HFF-Myc (cell line): ENCODE data around the gene NBAS.

Experiments
- DNase-seq: peaks from one replicate; pipeline ENCODE4 v3.0.0-alpha.2; 2011; ENCODE audit warnings: low read depth; ENCODE audit errors: extremely low read depth
- H3K4me3 ChIP-seq: replicated peaks from 2 replicates; pipeline ENCODE4 v1.5.1; 2011; ENCODE audit warnings: low read depth, mild to moderate bottlenecking, control low read depth, low read length
- TF ChIP-seq, protein P1 (sequence below): IDR thresholded peaks from 2 replicates; pipeline ENCODE4 v1.5.1; 2012; ENCODE audit warnings: mild to moderate bottlenecking, low read depth, low read length, control low read depth; ENCODE audit errors: missing control alignments

Gene NBAS

DNA sequence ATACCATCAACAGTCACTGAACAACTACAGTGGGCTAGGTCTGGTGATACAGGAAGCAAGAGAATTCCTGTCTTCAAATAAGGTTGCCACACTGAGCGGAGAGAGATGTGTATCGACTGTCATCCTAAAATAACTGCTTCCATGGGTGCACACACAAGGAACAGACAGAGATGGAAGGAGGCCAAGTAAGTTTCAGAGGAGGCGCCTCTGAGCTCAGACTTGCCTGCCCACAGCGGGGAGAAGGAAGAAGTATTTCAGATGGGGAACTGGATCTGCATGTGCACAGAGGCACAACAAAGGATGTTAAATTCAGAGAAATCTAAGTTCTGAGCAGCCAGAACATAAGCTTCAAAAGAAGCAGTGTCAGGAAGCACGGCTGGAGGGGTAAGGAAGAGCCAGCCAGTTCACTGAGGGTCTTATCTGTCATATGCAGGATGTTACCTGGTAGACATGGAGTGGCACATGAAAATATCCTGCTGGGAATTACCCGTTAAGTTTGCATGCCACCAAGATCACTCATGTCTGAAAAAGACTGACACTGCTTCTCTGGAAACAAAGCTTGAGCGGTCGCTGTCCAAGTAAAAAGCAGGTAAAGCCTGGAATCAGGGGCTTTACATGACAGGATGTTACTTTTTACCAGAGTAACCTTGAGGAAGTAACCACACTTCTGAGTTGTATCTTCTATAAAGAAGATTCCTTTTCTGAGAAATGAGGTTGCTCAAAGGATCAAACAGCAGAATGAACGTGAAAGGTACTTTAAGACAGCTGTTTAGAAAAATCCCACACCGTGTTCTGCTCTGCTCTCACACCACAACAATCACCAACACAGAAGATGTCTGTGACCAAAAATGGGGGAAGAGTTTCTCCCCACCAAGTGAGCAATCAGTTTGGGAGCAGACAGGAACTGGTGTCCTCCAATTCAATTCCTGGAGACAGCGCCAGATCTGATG is 260.2 kb downstream of the NBAS start:
- DNase-seq, result no peak
- no peak overlapping the region for H3K4me3 ChIP-seq
- TF ChIP-seq, protein P1, sequence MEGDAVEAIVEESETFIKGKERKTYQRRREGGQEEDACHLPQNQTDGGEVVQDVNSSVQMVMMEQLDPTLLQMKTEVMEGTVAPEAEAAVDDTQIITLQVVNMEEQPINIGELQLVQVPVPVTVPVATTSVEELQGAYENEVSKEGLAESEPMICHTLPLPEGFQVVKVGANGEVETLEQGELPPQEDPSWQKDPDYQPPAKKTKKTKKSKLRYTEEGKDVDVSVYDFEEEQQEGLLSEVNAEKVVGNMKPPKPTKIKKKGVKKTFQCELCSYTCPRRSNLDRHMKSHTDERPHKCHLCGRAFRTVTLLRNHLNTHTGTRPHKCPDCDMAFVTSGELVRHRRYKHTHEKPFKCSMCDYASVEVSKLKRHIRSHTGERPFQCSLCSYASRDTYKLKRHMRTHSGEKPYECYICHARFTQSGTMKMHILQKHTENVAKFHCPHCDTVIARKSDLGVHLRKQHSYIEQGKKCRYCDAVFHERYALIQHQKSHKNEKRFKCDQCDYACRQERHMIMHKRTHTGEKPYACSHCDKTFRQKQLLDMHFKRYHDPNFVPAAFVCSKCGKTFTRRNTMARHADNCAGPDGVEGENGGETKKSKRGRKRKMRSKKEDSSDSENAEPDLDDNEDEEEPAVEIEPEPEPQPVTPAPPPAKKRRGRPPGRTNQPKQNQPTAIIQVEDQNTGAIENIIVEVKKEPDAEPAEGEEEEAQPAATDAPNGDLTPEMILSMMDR, result no peak

DNA sequence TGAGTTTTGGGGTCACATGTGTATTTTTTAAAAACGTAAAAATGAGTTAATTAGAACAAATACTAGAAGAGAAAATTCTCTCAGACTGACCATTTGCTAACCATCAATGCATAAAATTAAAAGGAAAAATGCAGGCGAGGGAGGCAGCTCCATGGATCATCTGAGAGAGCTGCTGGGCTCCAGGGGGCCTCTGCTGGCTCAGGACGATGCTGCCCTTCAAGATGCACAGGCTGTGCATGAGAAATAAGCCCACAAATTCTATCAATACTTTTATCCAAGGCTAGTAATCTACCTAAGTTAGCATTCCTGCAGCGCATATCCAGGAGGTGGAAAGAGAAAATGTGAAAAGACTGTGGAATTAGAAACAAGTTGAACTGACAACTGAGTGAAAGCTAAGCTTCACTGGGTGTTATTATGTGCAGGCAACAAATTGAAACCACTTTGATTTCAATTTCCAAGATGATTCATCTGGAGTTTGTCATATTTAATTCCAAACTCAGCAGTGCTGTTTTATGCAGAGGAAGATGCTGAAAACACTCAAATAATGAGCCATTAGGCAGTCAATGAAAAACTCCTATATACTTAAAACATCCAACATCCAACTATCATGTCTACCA is 261.1 kb downstream of the NBAS start:
- no peak for DNase-seq
- TF ChIP-seq, protein P1, result no peak
- no peak overlapping the region for H3K4me3 ChIP-seq

DNA sequence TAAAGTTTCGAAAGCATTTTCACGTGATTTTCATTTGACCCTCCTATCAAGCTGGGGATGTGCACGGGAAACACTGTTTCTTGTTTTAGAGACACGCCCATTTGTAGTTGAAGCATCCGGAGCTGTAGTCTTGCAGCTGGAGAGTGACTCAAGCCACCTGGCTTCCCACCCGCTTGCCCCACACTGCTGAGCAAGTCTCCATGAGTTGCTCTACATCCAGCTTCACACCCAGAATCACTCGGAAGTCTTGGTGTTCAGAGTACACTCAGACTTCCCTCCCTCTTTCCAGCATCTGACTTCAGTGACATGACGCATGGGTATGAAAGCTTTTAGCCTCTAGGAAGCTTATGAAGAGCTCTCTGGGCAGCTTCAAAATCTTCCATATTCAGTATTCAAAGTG is 262.4 kb downstream of the NBAS start:
- DNase-seq, result no peak
- H3K4me3 ChIP-seq, result no peak overlapping the region
- TF ChIP-seq, protein P1, result no peak

DNA sequence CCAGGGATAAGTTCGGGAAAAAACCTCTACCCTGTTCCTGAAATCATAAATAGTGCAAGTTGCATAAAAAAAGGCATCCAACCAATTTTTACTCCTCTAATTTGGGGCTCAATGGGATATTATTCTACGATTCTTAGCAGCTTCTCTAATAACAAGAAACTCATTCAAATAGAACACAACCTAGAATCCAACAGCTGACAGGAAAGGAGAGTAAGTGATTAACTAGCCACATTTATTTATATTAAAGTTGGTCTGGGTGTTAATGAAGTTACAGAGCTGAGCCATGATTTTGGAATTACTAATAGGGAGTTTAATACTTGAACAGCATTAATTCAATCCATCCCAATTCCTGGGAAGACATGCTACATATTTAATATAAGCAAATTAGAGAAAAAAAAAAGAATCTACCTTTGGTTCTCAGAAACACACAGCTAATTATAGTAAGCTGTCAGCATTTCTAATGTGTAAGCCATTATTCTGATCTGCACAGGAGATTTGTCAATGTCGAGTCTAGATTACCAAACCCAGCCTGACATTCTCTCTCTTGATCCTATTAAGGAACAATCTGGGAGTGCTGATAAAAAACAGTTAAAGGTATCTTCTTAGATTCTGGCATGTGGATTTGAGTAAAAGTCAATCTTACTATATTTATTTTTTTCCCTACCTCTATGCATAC is 267.7 kb downstream of the NBAS start:
- no peak for DNase-seq
- TF ChIP-seq, protein P1, result no peak
- H3K4me3 ChIP-seq, result no peak overlapping the region

DNA sequence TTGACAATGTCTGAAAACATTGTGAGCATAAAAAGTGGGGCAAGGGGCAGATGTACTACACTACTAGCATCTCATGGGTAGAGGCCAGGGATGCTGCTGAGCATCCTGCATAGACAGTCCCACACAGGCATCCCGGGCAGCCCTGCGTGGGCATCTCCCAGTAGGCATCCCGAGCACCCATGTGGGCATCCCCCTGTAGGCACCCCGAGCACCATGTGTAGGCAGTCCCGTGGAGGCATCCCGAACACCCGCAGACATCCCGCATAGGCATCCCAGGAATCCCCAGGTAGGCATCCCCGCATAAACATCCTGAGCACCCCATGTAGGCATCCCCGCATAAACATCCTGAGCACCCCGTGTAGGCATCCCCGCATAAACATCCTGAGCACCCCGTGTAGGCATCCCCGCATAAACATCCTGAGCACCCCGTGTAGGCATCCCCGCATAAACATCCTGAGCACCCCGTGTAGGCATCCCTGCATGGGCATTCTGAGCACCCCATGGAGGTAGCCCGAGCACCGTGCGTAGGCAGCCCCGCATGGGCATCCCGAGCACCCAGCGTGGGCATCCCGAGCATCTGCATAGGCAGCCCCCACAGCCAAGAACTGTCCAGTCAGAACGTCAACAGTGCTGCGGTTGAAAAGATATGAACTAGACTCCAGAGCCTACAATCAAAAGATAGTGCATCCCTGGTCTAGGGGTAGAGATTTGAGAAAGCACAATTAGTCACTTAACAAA is 273.5 kb downstream of the NBAS start:
- TF ChIP-seq, protein P1, result no peak
- DNase-seq, result no peak
- no peak overlapping the region for H3K4me3 ChIP-seq

DNA sequence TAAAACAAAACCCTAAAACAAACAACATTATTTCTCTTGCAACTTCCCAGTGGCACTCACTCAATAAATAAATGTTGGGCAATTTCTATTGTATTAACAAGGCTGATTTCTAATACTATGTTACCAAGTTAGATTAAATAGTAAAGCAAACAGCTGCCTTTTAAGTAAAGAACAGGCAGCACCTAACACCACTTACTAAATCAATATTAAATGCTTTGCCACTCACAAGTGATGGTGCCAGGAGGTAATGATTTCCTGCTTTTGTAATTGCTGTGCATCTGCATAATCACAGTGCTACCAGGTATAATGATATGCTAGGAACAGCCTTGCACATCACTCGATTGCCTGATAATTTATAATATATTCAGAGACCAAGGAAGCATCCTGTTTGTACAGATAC is 276.5 kb downstream of the NBAS start:
- no peak for DNase-seq
- TF ChIP-seq, protein P1, result no peak
- H3K4me3 ChIP-seq, result no peak overlapping the region
